Omental fat pad (tissue), 4 donors: ENCODE measurements around the gene DOK7. TPM values are rescaled to one million over a fixed set of nuclear protein-coding genes. Genes with fewer than 3 reads are reported as not detected.

Experiments
- ATAC-seq: fragments of 150-250 bp; one replicate; pipeline ENCODE4 v1.9.1; 2016; ENCODE audit warnings: mild to moderate bottlenecking, moderate library complexity; ENCODE audit not compliant: low FRiP score
- DNase-seq: peaks from one replicate; pipeline ENCODE4 v3.0.0-alpha.2; 2019; ENCODE audit warnings: low spot score
- total RNA-seq, 4 donors: library from RNA; depleted of rRNA; stranded (reverse); fragments of >200 nt; gene quantifications; one replicate each; pipeline ENCODE4 v1.1.0, GENCODE V29; 2016
- TF ChIP-seq, protein P1 (sequence below), 3 donors: fragments of 450-650 bp; IDR thresholded peaks; one replicate each; pipeline ENCODE4 v1.5.1; 2016 to 2017; ENCODE audit warnings: antibody characterized with exemption in 3 of 3, mild to moderate bottlenecking in 3 of 3, moderate library complexity in 2 of 3

The DOK7 gene
- total RNA-seq, 4 donors from 2014 or later = not detected

DNA sequence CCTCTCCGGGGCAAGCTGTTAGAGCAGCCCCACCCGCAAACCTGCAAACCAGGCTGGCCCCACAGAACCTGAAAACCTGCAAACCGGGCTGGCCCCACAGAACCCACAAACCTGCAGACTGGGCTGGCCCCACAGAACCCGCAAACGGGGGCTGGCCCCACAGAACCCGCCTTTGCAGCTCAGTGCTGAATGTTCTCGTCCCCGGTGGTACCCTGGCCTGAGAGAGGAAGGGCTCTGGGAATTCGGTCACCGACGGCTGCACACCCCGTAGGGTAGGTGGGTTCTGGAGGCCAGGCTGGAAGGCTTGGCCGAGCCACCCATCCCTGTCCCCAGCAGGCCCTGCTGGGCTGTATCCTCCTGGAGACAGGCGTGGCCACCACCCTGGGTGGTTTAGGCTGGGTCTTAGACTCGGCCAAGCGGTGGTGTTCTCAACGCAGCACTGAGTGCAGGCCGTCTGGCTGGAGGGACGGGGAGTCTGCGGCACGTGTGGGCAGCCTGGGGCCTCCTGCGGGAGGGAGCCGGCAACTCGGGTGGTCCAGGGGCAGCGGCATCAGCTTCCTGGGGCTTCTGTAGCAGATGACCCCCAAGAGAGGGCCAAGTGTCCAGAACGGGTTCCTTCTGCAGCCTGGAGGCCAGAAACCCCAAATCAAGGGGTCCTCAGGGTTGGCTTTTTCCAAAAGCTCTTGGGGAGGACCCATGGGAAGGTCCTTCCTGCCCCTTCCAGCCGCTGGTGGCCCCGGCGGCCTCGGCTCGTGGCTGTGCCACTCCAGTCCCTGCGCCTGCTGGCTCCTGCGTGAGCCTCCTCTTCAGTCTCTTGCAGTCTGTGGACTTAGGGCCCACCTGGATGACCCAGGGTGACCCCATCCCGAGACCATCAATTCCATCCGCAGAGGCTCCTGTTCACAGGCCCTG lies 15.6 kb downstream of the DOK7 start:
- ATAC-seq = no peak
- DNase-seq = no peak
- TF ChIP-seq, protein P1, sequence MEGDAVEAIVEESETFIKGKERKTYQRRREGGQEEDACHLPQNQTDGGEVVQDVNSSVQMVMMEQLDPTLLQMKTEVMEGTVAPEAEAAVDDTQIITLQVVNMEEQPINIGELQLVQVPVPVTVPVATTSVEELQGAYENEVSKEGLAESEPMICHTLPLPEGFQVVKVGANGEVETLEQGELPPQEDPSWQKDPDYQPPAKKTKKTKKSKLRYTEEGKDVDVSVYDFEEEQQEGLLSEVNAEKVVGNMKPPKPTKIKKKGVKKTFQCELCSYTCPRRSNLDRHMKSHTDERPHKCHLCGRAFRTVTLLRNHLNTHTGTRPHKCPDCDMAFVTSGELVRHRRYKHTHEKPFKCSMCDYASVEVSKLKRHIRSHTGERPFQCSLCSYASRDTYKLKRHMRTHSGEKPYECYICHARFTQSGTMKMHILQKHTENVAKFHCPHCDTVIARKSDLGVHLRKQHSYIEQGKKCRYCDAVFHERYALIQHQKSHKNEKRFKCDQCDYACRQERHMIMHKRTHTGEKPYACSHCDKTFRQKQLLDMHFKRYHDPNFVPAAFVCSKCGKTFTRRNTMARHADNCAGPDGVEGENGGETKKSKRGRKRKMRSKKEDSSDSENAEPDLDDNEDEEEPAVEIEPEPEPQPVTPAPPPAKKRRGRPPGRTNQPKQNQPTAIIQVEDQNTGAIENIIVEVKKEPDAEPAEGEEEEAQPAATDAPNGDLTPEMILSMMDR (IDR thresholded peaks at IDR 0.05) = no peak

DNA sequence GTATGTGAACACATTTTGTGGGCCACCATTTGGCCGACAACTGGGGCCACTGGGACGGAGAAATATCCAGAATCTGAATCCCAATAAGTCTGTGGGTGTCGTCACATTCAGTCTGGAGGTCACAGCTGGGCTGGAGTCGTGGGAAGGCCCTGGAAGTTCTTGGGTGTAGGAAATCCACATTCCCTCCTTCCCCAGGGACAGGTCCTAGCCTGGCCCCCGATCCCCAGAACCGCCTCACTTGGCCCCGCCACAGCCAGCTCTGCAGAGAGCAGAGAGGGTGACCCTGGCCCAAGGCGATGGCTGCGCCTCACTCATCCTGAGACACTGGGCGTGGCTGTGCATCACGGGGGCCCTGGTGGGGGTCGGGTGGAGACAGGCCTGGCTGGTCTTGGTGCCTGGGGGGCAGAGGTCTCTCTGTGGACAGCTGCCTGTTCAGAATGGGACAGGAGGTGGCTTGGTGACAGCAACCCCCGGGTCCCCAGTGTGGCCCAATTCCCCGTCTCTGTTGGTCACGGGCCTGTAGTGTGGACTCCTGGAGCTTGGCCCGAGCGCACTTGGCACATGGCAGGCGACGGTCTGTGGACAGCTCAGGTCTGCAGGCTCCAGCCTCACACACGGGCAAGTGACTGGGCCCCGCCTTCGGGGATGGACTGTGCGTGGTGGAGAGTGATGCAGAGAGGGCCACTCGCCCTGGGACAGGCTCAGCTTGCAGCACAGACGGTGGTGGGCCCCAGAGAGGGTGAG lies 16.4 kb downstream of the DOK7 start:
- no peak for ATAC-seq
- TF ChIP-seq, protein P1 (IDR thresholded peaks at IDR 0.05) = no peak
- DNase-seq = no peak

DNA sequence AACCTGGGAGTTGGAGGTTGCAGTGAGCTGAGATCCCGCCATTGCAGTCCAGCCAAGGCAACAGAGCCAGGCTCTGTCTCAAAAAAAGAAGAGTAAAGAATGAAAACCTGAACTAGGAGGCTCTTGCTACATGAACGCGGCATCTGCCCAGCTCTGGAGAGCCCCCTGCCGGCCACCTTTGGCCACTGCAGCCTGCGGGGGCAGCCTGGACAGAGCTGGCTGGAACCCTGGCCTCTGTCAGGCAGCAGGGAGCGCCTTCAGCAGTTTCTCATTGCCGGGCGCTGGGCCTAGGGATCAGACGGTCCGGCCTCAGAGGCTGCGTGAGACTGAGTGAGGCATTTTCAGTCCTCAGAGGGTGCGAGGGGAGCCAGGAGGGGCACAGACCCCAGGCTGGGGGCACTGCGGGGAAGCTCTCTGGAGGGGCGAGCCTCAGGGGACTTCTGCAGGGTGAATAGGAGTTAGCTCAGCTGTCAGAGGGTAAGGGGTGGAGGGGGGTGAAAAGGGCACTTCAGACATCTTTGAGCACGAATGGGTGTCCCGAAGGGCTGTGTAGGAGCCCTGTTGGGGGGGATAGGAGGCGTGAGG lies 17.5 kb downstream of the DOK7 start:
- DNase-seq = peak; percentile 77
- ATAC-seq = peak; percentile 77
- TF ChIP-seq, protein P1 (IDR thresholded peaks at IDR 0.05) = peak in 1 of 3 donors; percentile 92

DNA sequence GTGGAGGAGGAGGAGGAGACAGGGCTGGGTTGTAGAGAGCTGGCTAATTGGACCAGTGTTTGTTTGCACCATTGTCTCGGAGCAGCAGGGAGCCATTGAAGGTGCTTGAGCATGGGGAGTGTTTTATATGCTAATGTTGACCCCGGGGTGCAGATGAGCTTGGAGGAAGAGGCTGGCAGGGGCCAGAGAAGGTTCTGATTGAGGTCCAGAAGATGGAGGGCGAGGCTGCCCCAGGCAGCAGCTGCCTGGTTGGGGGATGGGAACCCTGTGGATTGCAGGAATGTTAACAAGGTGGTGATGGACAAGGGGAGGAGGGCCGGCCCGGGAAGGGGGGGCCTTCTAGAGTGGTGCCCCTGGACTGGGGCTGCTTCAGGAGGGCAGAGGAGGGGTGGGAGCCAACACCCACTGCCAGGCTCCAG lies 18.0 kb downstream of the DOK7 start:
- no peak for ATAC-seq
- DNase-seq = no peak
- TF ChIP-seq, protein P1 (IDR thresholded peaks at IDR 0.05) = no peak

DNA sequence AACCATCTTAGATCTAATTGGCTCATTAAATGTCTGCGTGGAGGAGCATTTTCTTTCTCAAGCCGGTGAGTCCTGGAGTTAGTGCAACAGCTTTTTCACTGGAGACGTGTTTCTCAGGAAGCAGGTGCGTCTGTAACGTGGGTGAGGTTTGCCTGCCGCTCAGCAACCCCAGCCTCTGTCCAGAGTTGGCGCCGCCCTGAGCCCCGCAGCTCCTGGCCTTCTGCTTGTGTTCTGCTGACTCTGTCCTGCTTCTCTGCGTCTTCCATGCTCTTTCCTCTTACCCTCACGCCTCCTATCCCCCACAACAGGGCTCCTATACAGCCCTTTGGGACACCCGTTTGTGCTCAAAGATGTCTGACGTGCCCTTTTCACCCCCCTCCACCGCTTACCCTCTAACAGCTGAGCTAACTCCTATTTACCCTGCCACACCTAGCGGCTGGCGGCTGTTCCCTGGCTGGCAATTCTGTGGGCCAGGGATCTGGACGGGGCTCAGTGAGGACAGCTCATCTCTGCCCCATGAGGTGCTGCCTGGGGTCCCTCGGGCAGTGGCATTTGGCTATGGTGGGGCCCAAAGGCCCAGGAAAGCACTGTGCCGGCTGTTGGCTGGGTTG lies 18.8 kb downstream of the DOK7 start:
- no peak for ATAC-seq
- DNase-seq = no peak
- TF ChIP-seq, protein P1 (IDR thresholded peaks at IDR 0.05) = no peak

DNA sequence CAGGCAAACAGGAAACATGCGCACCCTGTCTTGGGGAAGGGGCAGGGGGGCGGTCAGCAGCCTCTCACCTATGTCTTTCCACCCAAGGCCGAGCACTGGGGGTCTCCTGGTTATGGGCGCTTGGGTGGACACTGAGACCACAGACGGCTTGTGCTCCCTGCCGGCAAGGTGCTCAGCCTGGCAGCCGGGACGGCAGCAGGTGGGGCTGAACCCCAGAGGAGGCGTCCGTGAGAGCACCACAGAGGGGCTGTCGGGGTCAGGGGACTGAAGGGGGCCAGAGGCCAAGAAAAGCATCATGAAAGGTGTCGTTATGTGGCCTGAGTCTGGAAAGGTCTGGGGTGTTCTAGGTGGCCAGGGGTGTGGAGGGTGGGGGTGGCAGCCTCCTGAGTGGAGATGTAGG lies 19.6 kb downstream of the DOK7 start:
- DNase-seq (no peak), ATAC-seq (no peak)
- TF ChIP-seq, protein P1 (IDR thresholded peaks at IDR 0.05) = no peak
